HL-60 (cell line): ENCODE data around the gene USP1.

ENCODE experiments used
- DNase-seq, 2 experiments: peaks; one replicate each; pipeline ENCODE4 v3.0.0-alpha.2; 2010 to 2020; ENCODE audit warnings: low read depth in 1 of 2, low spot score in 1 of 2
- H3K27ac ChIP-seq: fragments of 250-450 bp; sonication (Bioruptor Pico); replicated peaks from 2 replicates; pipeline ENCODE4 v1.5.1; 2020; ENCODE audit warnings: mild to moderate bottlenecking, moderate library complexity
- H3K27me3 ChIP-seq: fragments of 250-450 bp; sonication (Bioruptor Pico); 2 replicates; pipeline ENCODE4 v1.5.1; 2021; ENCODE audit warnings: mild to moderate bottlenecking, moderate library complexity; ENCODE audit not compliant: insufficient read depth, poor library complexity, severe bottlenecking
- H3K4me3 ChIP-seq: replicated peaks from 2 replicates; pipeline ENCODE4 v1.5.1; 2011; ENCODE audit warnings: mild to moderate bottlenecking, control low read depth, low read length; ENCODE audit not compliant: insufficient read depth
- GABPA ChIP-seq: IDR thresholded peaks from 2 replicates; pipeline ENCODE4 v1.6.1; 2012; ENCODE audit warnings: low read depth
- POLR2AphosphoS5 ChIP-seq: IDR thresholded peaks from 2 replicates; pipeline ENCODE4 v1.6.1; 2012; ENCODE audit warnings: low read depth
- SPI1 ChIP-seq: IDR thresholded peaks from 2 replicates; pipeline ENCODE4 v1.6.1; 2012; ENCODE audit warnings: low read depth, mild to moderate bottlenecking, borderline replicate concordance
- TF ChIP-seq, protein P1 (sequence below): IDR thresholded peaks from one replicate; pipeline ENCODE4 v1.5.1; 2011; ENCODE audit warnings: low read length, control low read depth, inconsistent platforms; ENCODE audit not compliant: insufficient read depth
- TF ChIP-seq, protein P2 (sequence below): IDR thresholded peaks from 2 replicates; pipeline ENCODE4 v1.6.1; 2012; ENCODE audit warnings: low read depth; ENCODE audit not compliant: insufficient replicate concordance

The USP1 gene

DNA sequence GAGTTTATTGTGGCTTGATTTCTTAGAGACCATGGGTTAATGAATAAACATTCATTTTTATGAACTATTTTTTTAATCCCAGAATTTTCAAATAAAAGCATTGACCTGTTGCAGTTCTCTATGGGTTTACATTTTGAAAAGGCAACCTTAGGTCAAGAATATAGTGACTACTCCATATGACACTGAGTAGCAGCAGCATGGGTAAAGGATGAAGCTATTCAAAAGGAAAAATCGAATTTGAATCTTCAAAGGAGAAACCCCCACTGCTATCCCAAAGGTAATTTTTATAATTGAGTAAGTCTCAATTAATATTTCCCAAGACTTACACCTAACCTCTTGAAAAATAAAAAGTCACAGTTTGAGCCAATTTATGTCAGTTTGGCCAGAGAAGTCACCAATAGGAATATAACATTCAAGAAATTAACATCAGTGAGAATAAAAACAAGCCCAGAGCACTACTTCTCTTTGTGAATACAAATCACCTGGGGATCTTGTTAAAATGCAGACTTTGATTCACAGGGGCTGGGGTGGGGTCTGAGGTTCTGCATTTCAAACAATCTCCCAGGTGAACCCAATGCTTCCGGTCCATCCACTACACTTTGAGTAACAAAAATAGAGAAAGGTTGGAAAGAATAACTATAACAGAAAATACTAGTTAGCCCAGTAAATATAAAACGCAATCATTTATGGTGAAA is 39.8 kb downstream of the USP1 start:
- DNase-seq, result no peak
- Histone ChIP-seq H3K27me3 (no peaks in the 10 kb centered on the region), H3K4me3 (no peak overlapping the region), H3K27ac (no peak overlapping the region)
- TF ChIP-seq, protein P1, sequence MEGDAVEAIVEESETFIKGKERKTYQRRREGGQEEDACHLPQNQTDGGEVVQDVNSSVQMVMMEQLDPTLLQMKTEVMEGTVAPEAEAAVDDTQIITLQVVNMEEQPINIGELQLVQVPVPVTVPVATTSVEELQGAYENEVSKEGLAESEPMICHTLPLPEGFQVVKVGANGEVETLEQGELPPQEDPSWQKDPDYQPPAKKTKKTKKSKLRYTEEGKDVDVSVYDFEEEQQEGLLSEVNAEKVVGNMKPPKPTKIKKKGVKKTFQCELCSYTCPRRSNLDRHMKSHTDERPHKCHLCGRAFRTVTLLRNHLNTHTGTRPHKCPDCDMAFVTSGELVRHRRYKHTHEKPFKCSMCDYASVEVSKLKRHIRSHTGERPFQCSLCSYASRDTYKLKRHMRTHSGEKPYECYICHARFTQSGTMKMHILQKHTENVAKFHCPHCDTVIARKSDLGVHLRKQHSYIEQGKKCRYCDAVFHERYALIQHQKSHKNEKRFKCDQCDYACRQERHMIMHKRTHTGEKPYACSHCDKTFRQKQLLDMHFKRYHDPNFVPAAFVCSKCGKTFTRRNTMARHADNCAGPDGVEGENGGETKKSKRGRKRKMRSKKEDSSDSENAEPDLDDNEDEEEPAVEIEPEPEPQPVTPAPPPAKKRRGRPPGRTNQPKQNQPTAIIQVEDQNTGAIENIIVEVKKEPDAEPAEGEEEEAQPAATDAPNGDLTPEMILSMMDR, result no peak
- TF ChIP-seq GABPA (no peak), SPI1 (no peak), POLR2AphosphoS5 (no peak)
- TF ChIP-seq, protein P2, sequence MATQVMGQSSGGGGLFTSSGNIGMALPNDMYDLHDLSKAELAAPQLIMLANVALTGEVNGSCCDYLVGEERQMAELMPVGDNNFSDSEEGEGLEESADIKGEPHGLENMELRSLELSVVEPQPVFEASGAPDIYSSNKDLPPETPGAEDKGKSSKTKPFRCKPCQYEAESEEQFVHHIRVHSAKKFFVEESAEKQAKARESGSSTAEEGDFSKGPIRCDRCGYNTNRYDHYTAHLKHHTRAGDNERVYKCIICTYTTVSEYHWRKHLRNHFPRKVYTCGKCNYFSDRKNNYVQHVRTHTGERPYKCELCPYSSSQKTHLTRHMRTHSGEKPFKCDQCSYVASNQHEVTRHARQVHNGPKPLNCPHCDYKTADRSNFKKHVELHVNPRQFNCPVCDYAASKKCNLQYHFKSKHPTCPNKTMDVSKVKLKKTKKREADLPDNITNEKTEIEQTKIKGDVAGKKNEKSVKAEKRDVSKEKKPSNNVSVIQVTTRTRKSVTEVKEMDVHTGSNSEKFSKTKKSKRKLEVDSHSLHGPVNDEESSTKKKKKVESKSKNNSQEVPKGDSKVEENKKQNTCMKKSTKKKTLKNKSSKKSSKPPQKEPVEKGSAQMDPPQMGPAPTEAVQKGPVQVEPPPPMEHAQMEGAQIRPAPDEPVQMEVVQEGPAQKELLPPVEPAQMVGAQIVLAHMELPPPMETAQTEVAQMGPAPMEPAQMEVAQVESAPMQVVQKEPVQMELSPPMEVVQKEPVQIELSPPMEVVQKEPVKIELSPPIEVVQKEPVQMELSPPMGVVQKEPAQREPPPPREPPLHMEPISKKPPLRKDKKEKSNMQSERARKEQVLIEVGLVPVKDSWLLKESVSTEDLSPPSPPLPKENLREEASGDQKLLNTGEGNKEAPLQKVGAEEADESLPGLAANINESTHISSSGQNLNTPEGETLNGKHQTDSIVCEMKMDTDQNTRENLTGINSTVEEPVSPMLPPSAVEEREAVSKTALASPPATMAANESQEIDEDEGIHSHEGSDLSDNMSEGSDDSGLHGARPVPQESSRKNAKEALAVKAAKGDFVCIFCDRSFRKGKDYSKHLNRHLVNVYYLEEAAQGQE, result no peak

DNA sequence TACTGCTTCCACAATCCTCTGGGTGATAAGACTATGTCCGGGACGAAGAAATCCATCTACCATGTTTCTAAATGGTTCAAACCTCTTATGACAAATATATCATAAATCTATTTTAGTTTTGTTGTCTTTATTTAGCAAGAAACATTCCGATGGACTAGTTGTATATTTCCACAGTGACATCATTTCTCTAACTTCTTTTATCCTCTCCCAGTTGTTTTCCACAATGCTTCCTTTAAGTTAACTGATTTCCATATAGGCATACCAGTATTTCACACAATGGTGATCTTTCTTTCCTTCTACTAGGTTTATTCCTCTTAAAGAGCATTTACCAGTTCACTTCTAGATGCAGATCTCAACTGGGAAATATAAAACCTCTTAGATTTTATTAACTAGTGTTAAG is 44.8 kb downstream of the USP1 start:
- TF ChIP-seq GABPA, result no peak
- no peak for TF ChIP-seq POLR2AphosphoS5
- TF ChIP-seq SPI1, result no peak
- TF ChIP-seq, protein P1, result no peak
- TF ChIP-seq, protein P2, result no peak
- no peaks in the 10 kb centered on the region for H3K27me3 ChIP-seq
- DNase-seq, result no peak
- no peak overlapping the region for H3K27ac ChIP-seq
- H3K4me3 ChIP-seq, result no peak overlapping the region

DNA sequence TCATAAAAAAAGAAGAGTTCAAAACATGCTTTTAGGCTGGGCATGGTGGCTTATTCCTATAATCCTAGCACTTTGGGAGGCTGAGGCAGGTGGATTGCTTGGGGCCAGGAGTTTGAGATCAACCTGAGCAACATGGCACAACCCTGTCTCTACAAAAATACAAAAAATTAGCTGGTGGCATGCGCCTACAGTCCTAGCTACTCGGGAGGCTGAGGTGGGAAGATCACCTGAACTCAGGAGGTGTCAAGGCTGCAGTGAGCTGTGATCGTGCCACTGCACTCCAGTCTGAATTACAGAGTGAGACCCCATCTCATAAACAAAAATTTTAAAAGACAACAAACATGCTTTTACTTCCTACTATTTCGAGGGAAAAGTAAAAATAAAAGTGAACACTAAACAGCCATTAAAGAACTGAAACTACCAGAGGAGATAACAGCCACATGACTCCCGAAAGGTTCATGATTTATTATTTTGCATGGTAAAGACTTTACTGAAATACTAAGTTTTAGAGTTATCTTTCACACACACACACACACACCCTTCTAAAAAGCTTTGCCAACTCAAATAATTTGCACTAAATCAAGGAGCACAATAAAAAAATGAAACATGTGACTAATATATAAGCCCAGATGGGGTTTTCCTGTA is 48.1 kb downstream of the USP1 start:
- no peak overlapping the region for H3K4me3 ChIP-seq
- DNase-seq, result no peak
- no peaks in the 10 kb centered on the region for H3K27me3 ChIP-seq
- no peak overlapping the region for H3K27ac ChIP-seq
- no peak for TF ChIP-seq GABPA
- TF ChIP-seq, protein P2, result no peak
- TF ChIP-seq SPI1, result no peak
- no peak for TF ChIP-seq POLR2AphosphoS5
- TF ChIP-seq, protein P1, result no peak
